ENCODE measurements around the gene C15orf39.

Gene C15orf39

DNA sequence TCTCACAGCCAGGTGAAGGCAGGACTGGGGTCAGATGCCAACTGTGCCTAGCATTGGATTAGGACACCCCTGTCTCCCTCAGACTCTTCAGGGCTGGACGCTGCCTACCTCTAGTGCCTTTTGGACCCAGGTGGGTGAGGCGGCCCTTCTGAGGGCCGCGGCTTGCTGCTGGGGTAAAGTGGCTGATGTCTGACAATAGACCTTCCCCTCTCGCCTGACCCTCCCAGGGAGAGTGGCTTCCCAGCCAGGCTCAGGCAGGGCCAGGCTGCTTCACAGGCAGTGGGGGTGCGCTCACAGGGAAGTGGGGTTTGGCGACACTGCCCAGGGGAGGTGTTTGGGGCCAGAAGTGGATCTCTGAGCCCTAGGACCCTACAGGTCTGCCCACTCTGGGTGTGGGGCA is 43.3 kb upstream of the C15orf39 start:
- H4K20me1 ChIP-seq (ENCODE audit: low read depth, low read length): no peaks in the 10 kb centered on the region
- H3K27me3 ChIP-seq (ENCODE audit: low read length): no peaks in the 10 kb centered on the region
- no peak overlapping the region for H3K4me2 ChIP-seq (ENCODE audit: low read depth, low read length, poor library complexity, severe bottlenecking)
- no peak overlapping the region for H3K9ac ChIP-seq (ENCODE audit: low read length)
- no peak overlapping the region for H3K4me3 ChIP-seq (ENCODE audit: insufficient read depth, low read length, poor library complexity, severe bottlenecking)
- no peak for TF ChIP-seq CTCF (IDR thresholded peaks at IDR 0.05; ENCODE audit: insufficient read depth, low read length, poor library complexity, severe bottlenecking)
- TF ChIP-seq EZH2phosphoT487 (conservative IDR thresholded peaks at IDR 0.05; ENCODE audit: low read length): no peak
- no peak overlapping the region for H2AFZ ChIP-seq (ENCODE audit: low read depth, low read length, severe bottlenecking)
- no peaks in the 10 kb centered on the region for H3K9me3 ChIP-seq (ENCODE audit: insufficient read depth, low read length)
- no peaks in the 10 kb centered on the region for H3K9me2 ChIP-seq (replicated peaks; ENCODE audit: insufficient read depth, low read length)
- H3K27ac ChIP-seq (ENCODE audit: low read depth, low read length): no peak overlapping the region
- H3K79me2 ChIP-seq (ENCODE audit: insufficient read depth, low read length): no peaks in the 10 kb centered on the region
- H3K36me3 ChIP-seq (ENCODE audit: low read length): no peaks in the 10 kb centered on the region
- H3F3A ChIP-seq (ENCODE audit: insufficient read depth): no peaks in the 10 kb centered on the region

GRCh38 chr15:75159244-75159643 is 42.4 kb upstream of the C15orf39 start:
- no peaks in the 10 kb centered on the region for H3K36me3 ChIP-seq (ENCODE audit: low read length)
- no peaks in the 10 kb centered on the region for H3F3A ChIP-seq (ENCODE audit: insufficient read depth)
- TF ChIP-seq CTCF (IDR thresholded peaks at IDR 0.05; ENCODE audit: insufficient read depth, low read length, poor library complexity, severe bottlenecking): no peak
- TF ChIP-seq EZH2phosphoT487 (conservative IDR thresholded peaks at IDR 0.05; ENCODE audit: low read length): no peak
- no peaks in the 10 kb centered on the region for H3K79me2 ChIP-seq (ENCODE audit: insufficient read depth, low read length)
- H3K9ac ChIP-seq (ENCODE audit: low read length): no peak overlapping the region
- no peak overlapping the region for H3K4me2 ChIP-seq (ENCODE audit: low read depth, low read length, poor library complexity, severe bottlenecking)
- H2AFZ ChIP-seq (ENCODE audit: low read depth, low read length, severe bottlenecking): no peak overlapping the region
- H3K27me3 ChIP-seq (ENCODE audit: low read length): no peaks in the 10 kb centered on the region
- H3K27ac ChIP-seq (ENCODE audit: low read depth, low read length): no peak overlapping the region
- H3K9me3 ChIP-seq (ENCODE audit: insufficient read depth, low read length): no peaks in the 10 kb centered on the region
- no peaks in the 10 kb centered on the region for H3K9me2 ChIP-seq (replicated peaks; ENCODE audit: insufficient read depth, low read length)
- H3K4me3 ChIP-seq (ENCODE audit: insufficient read depth, low read length, poor library complexity, severe bottlenecking): no peak overlapping the region
- no peaks in the 10 kb centered on the region for H4K20me1 ChIP-seq (ENCODE audit: low read depth, low read length)

- Histone ChIP-seq H3K79me2 (ENCODE audit: insufficient read depth, low read length) (no peaks in the 10 kb centered on the region), H4K20me1 (ENCODE audit: low read depth, low read length) (no peaks in the 10 kb centered on the region), H3K9me2 (replicated peaks; ENCODE audit: insufficient read depth, low read length) (no peaks in the 10 kb centered on the region), H3K4me2 (ENCODE audit: low read depth, low read length, poor library complexity, severe bottlenecking) (no peak overlapping the region), H3K27me3 (ENCODE audit: low read length) (no peaks in the 10 kb centered on the region), H2AFZ (ENCODE audit: low read depth, low read length, severe bottlenecking) (no peak overlapping the region), H3K9me3 (ENCODE audit: insufficient read depth, low read length) (no peaks in the 10 kb centered on the region), H3K9ac (ENCODE audit: low read length) (no peak overlapping the region), H3F3A (ENCODE audit: insufficient read depth) (no peaks in the 10 kb centered on the region), H3K27ac (ENCODE audit: low read depth, low read length) (no peak overlapping the region), H3K4me3 (ENCODE audit: insufficient read depth, low read length, poor library complexity, severe bottlenecking) (no peak overlapping the region), H3K36me3 (ENCODE audit: low read length) (no peaks in the 10 kb centered on the region)
- TF ChIP-seq EZH2phosphoT487 (conservative IDR thresholded peaks at IDR 0.05; ENCODE audit: low read length) (no peak), CTCF (IDR thresholded peaks at IDR 0.05; ENCODE audit: insufficient read depth, low read length, poor library complexity, severe bottlenecking) (no peak)
Observed at GRCh38 chr15:75161106-75161916, 40.4 kb upstream of the C15orf39 start.

All from SU-DHL-6 (cell line).